Esophagus (tissue), 2 donors: ENCODE measurements around the gene MDH2. TPM values are rescaled to one million over a fixed set of nuclear protein-coding genes. Genes with fewer than 3 reads are reported as not detected.
"Not testable (repeated sequence)": the region's sequence is repeated elsewhere in the genome, so short reads cannot be mapped to it uniquely, and the experiment has no call there.

Experiments used
- H3K27ac ChIP-seq, 2 donors: one replicate each; pipeline ENCODE4 v1.5.1; 2013; ENCODE audit warnings: low read depth in 2 of 2, mild to moderate bottlenecking in 2 of 2, inconsistent platforms in 1 of 2, low read length in 1 of 2, moderate library complexity in 1 of 2
- H3K27me3 ChIP-seq, 2 donors: one replicate each; pipeline ENCODE4 v1.6.1; 2013; ENCODE audit warnings: low read length in 2 of 2, control low read depth in 1 of 2, mild to moderate bottlenecking in 1 of 2; ENCODE audit not compliant: insufficient read depth in 2 of 2, control insufficient read depth in 1 of 2
- H3K36me3 ChIP-seq, 2 donors: one replicate each; pipeline ENCODE4 v1.6.1; 2013; ENCODE audit warnings: low read length in 1 of 2; ENCODE audit not compliant: control insufficient read depth in 2 of 2, insufficient read depth in 2 of 2
- H3K4me1 ChIP-seq, 2 donors: one replicate each; pipeline ENCODE4 v1.6.1; 2013; ENCODE audit warnings: low read length in 1 of 2; ENCODE audit not compliant: control insufficient read depth in 2 of 2, insufficient read depth in 2 of 2
- H3K4me3 ChIP-seq, 2 donors: one replicate each; pipeline ENCODE4 v1.5.1; 2013; ENCODE audit warnings: low read length in 2 of 2, mild to moderate bottlenecking in 2 of 2, low read depth in 1 of 2, moderate library complexity in 1 of 2
- H3K9me3 ChIP-seq, 2 donors: one replicate each; pipeline ENCODE4 v1.6.1; 2013; ENCODE audit warnings: mild to moderate bottlenecking in 2 of 2, low read depth in 1 of 2, low read length in 1 of 2, moderate library complexity in 1 of 2; ENCODE audit not compliant: control insufficient read depth in 2 of 2, insufficient read depth in 1 of 2
- WGBS, 2 donors: extraction: QIAGEN DNeasy Blood & Tissue Kit; methylation state at CpG; one replicate each; pipeline ENCODE4 v1.1.7; 2013; 5-methylcytosine and 5-hydroxymethylcytosine counted together
- polyA plus RNA-seq, 2 donors: library from polyadenylated mRNA; stranded (reverse); fragments of 200-250 nt; gene quantifications; one replicate each; pipeline ENCODE4 v1.2.3, GENCODE V29; 2013
- donor health status: healthy with polysubstance abuse.
- donor health status: Bipolar disorder and iron deficiency.

MDH2 gene
- 100 to 1,000 TPM in 1 of 2 donors, 10 to 100 TPM in 1; 39.3 to 144 TPM for polyA plus RNA-seq

GRCh38 chr7:76047811-76048667 lies at the start of gene MDH2, which contains the start of gene STYXL1:
Gene MDH2, plus strand, starts transcription at chr7:76048106. Its CDS starts 55 bp downstream, at chr7:76048161.
Gene STYXL1, minus strand, starts transcription at chr7:76048000. Its CDS starts 17,477 bp downstream, at chr7:76030523.
- 0% methylated on average over 56 to 58 of the region's 58 CpGs for WGBS, 2 donors
- Histone ChIP-seq H3K27me3 (no peaks in the 10 kb centered on the region), H3K4me3 (peak within 1 kb of the TSS; percentile 90 to 91), H3K9me3 (no peaks in the 10 kb centered on the region), H3K36me3 (no peaks in the 10 kb centered on the region), H3K27ac (peak within 1 kb of the TSS; percentile 96 to 98), H3K4me1 (peaks cover 0 to 11% of the 10 kb centered on the region in 2 donors)

GRCh38 chr7:76000566-76000965 lies 47.3 kb upstream of the MDH2 start:
- Histone ChIP-seq H3K4me3 (no peak overlapping the region), H3K27me3 (no peaks in the 10 kb centered on the region), H3K36me3 (peaks cover 2 to 35% of the 10 kb centered on the region in 2 donors), H3K27ac (no peak overlapping the region), H3K9me3 (no peaks in the 10 kb centered on the region), H3K4me1 (no peaks in the 10 kb centered on the region)
- 95 to 96% methylated on average over 11 of the region's 11 CpGs for WGBS, 2 donors

- H3K9me3 ChIP-seq, result no peaks in the 10 kb centered on the region
- no peak overlapping the region for H3K27ac ChIP-seq
- peaks cover 0 to 28% of the 10 kb centered on the region in 2 donors for H3K36me3 ChIP-seq
- 90 to 91% methylated on average over 6 of the region's 6 CpGs for WGBS, 2 donors
- H3K4me3 ChIP-seq, result no peak overlapping the region
- H3K4me1 ChIP-seq, result no peaks in the 10 kb centered on the region
- H3K27me3 ChIP-seq, result no peaks in the 10 kb centered on the region
Observed at GRCh38 chr7:76002139-76002538, 45.8 kb upstream of the MDH2 start.

- Histone ChIP-seq H3K4me3 (no peak overlapping the region), H3K27me3 (no peaks in the 10 kb centered on the region), H3K27ac (no peak overlapping the region), H3K36me3 (peaks cover 0 to 28% of the 10 kb centered on the region in 2 donors), H3K4me1 (no peaks in the 10 kb centered on the region), H3K9me3 (no peaks in the 10 kb centered on the region)
- 96 to 97% methylated on average over 3 of the region's 3 CpGs for WGBS, 2 donors
Observed at GRCh38 chr7:76002822-76003221, 45.1 kb upstream of the MDH2 start.

GRCh38 chr7:76003351-76003750 lies 44.6 kb upstream of the MDH2 start:
- peaks cover 0 to 2% of the 10 kb centered on the region in 2 donors for H3K4me1 ChIP-seq
- WGBS, 2 donors, result 92 to 96% methylated on average over 10 of the region's 10 CpGs
- no peaks in the 10 kb centered on the region for H3K9me3 ChIP-seq
- no peak overlapping the region for H3K4me3 ChIP-seq
- peaks cover 0 to 28% of the 10 kb centered on the region in 2 donors for H3K36me3 ChIP-seq
- H3K27ac ChIP-seq, result no peak overlapping the region
- no peaks in the 10 kb centered on the region for H3K27me3 ChIP-seq

- peaks cover 0 to 28% of the 10 kb centered on the region in 2 donors for H3K36me3 ChIP-seq
- not testable (repeated sequence) for H3K27ac ChIP-seq, H3K4me3 ChIP-seq, H3K27me3 ChIP-seq, H3K9me3 ChIP-seq, H3K4me1 ChIP-seq
- 95% methylated on average over 4 of the region's 4 CpGs for WGBS, 2 donors
Observed at GRCh38 chr7:76005004-76005403, 42.9 kb upstream of the MDH2 start.

- no peaks in the 10 kb centered on the region for H3K9me3 ChIP-seq
- H3K4me3 ChIP-seq, result no peak overlapping the region
- 74 to 75% methylated on average over 8 of the region's 8 CpGs for WGBS, 2 donors
- H3K27me3 ChIP-seq, result no peaks in the 10 kb centered on the region
- H3K27ac ChIP-seq, result peak overlapping the region in 1 of 2 donors; percentile 8
- peaks cover 0 to 4% of the 10 kb centered on the region in 2 donors for H3K4me1 ChIP-seq
- peaks cover 0 to 17% of the 10 kb centered on the region in 2 donors for H3K36me3 ChIP-seq
Observed at GRCh38 chr7:76008156-76008687, 39.7 kb upstream of the MDH2 start.

GRCh38 chr7:76009672-76010600 lies 38.0 kb upstream of the MDH2 start:
- WGBS, 2 donors, result 85 to 89% methylated on average over 11 of the region's 11 CpGs
- H3K27ac ChIP-seq, result no peak overlapping the region
- peaks cover 0 to 10% of the 10 kb centered on the region in 2 donors for H3K36me3 ChIP-seq
- H3K27me3 ChIP-seq, result no peaks in the 10 kb centered on the region
- no peaks in the 10 kb centered on the region for H3K9me3 ChIP-seq
- peaks cover 0 to 4% of the 10 kb centered on the region in 2 donors for H3K4me1 ChIP-seq
- no peak overlapping the region for H3K4me3 ChIP-seq

GRCh38 chr7:76011442-76011861 lies 36.5 kb upstream of the MDH2 start:
- Histone ChIP-seq H3K27me3 (no peaks in the 10 kb centered on the region), H3K9me3 (no peaks in the 10 kb centered on the region), H3K4me1 (peaks cover 0 to 4% of the 10 kb centered on the region in 2 donors), H3K4me3 (no peak overlapping the region), H3K36me3 (peaks cover 0 to 5% of the 10 kb centered on the region in 2 donors), H3K27ac (peak overlapping the region in 1 of 2 donors; percentile 50)
- 54 to 68% methylated on average over 8 of the region's 8 CpGs for WGBS, 2 donors
